Measurements from ENCODE around the gene SYNJ2. TPM values are rescaled to one million over a fixed set of nuclear protein-coding genes. Genes with fewer than 3 reads are reported as not detected.

SYNJ2 gene
- total RNA-seq, 2 experiments from 2014 or later, result 34.6 to 38.0 TPM

- Histone ChIP-seq H3K36me3 (ENCODE audit: insufficient read depth, low read length) (peaks cover 2% of the 10 kb centered on the region), H3K4me3 (ENCODE audit: low read length) (peak overlapping the region; percentile 5), H3K4me1 (ENCODE audit: insufficient read depth, low read length) (peaks cover 69% of the 10 kb centered on the region), H3K27me3 (ENCODE audit: control insufficient read depth in 1 of 2, insufficient read depth in 2 of 2, low read length in 2 of 2) (no peaks in the 10 kb centered on the region), H3K27ac (ENCODE audit: low read depth in 1 of 2, low read length in 2 of 2) (peak overlapping the region in 1 of 2 donors; percentile 14), H3K9me3 (ENCODE audit: control insufficient read depth in 1 of 2, insufficient read depth in 1 of 2, low read length in 2 of 2) (no peaks in the 10 kb centered on the region)
- ChIA-PET CTCF (interaction anchor here (1.0 to 5.2 kb wide), 2 partner anchors 42 to 229 kb away, joined by 3 to 34 read pairs; no protein-coding TSS in a partner anchor), POLR2A (interaction anchor here (0.8 to 3.4 kb wide), 5 partner anchors 9 to 74 kb away, joined by 3 to 35 read pairs (median 7); no protein-coding TSS in a partner anchor)
- TF ChIP-seq CTCF (IDR thresholded peaks at IDR 0.05), result no peak
- Mint-ChIP-seq H3K36me3 (ENCODE audit: low read depth) (peaks cover 11% of the 10 kb centered on the region), H3K4me3 (peak overlapping the region; percentile 87), H3K27ac (peak overlapping the region; percentile 74), H3K27me3 (no peaks in the 10 kb centered on the region), H3K4me1 (ENCODE audit: low read depth) (peaks cover 78% of the 10 kb centered on the region), H3K9me3 (no peaks in the 10 kb centered on the region)
- ATAC-seq (ENCODE audit: poor library complexity), result no peak
- intact Hi-C loops (cut with DNase I, micrococcal nuclease), result loop anchor here in 1 of 2 experiments (5.0 to 10.0 kb wide), 3 partner anchors 188 to 960 kb away; partner anchors contain the start of gene TMEM181
- DNase-seq, result peak in 4 of 14 experiments; percentile 29 to 41 (median 32)
These were observed 3.1 kb downstream of the SYNJ2 start for GRCh38 chr6:157984686-157985225.

- ATAC-seq (ENCODE audit: poor library complexity), result no peak
- peak overlapping the region; percentile 74 for H3K27ac Mint-ChIP-seq
- H3K4me3 Mint-ChIP-seq, result peak overlapping the region; percentile 87
- Histone ChIP-seq H3K4me1 (ENCODE audit: insufficient read depth, low read length) (peaks cover 73% of the 10 kb centered on the region), H3K4me3 (ENCODE audit: low read length) (no peak overlapping the region), H3K27me3 (ENCODE audit: control insufficient read depth in 1 of 2, insufficient read depth in 2 of 2, low read length in 2 of 2) (no peaks in the 10 kb centered on the region), H3K27ac (ENCODE audit: low read depth in 1 of 2, low read length in 2 of 2) (no peak overlapping the region), H3K36me3 (ENCODE audit: insufficient read depth, low read length) (peaks cover 2% of the 10 kb centered on the region), H3K9me3 (ENCODE audit: control insufficient read depth in 1 of 2, insufficient read depth in 1 of 2, low read length in 2 of 2) (no peaks in the 10 kb centered on the region)
- TF ChIP-seq CTCF (IDR thresholded peaks at IDR 0.05), result no peak
- ChIA-PET POLR2A (no interaction called here), CTCF (no interaction called here)
- intact Hi-C loops (cut with DNase I, micrococcal nuclease), result loop anchor here in 1 of 2 experiments (10.0 kb wide), 1 partner anchor 961 kb away; no protein-coding TSS in a partner anchor
- H3K36me3 Mint-ChIP-seq (ENCODE audit: low read depth), result peaks cover 11% of the 10 kb centered on the region
- H3K4me1 Mint-ChIP-seq (ENCODE audit: low read depth), result peaks cover 78% of the 10 kb centered on the region
- no peaks in the 10 kb centered on the region for H3K27me3 Mint-ChIP-seq
- no peaks in the 10 kb centered on the region for H3K9me3 Mint-ChIP-seq
- peak in 1 of 14 experiments; percentile 5 for DNase-seq
These were observed 3.9 kb downstream of the SYNJ2 start for GRCh38 chr6:157985378-157986155.

GRCh38 chr6:157987788-157988699 lies 6.4 kb downstream of the SYNJ2 start:
- TF ChIP-seq CTCF (IDR thresholded peaks at IDR 0.05), result no peak
- Histone ChIP-seq H3K27me3 (ENCODE audit: control insufficient read depth in 1 of 2, insufficient read depth in 2 of 2, low read length in 2 of 2) (no peaks in the 10 kb centered on the region), H3K9me3 (ENCODE audit: control insufficient read depth in 1 of 2, insufficient read depth in 1 of 2, low read length in 2 of 2) (no peaks in the 10 kb centered on the region), H3K4me1 (ENCODE audit: insufficient read depth, low read length) (peaks cover 62% of the 10 kb centered on the region), H3K36me3 (ENCODE audit: insufficient read depth, low read length) (peaks cover 2% of the 10 kb centered on the region), H3K27ac (ENCODE audit: low read depth in 1 of 2, low read length in 2 of 2) (no peak overlapping the region), H3K4me3 (ENCODE audit: low read length) (no peak overlapping the region)
- H3K4me1 Mint-ChIP-seq (ENCODE audit: low read depth), result peaks cover 87% of the 10 kb centered on the region
- no peaks in the 10 kb centered on the region for H3K9me3 Mint-ChIP-seq
- no peaks in the 10 kb centered on the region for H3K27me3 Mint-ChIP-seq
- ATAC-seq (ENCODE audit: poor library complexity), result no peak
- intact Hi-C loops (cut with DNase I, micrococcal nuclease), result loop anchor here in 1 of 2 experiments (10.0 kb wide), 1 partner anchor 963 kb away; no protein-coding TSS in a partner anchor
- ChIA-PET CTCF (interaction anchor here (1.9 kb wide), 1 partner anchor 38 kb away, joined by 7 read pairs; no protein-coding TSS in a partner anchor), POLR2A (no interaction called here)
- DNase-seq, result no peak
- no peak overlapping the region for H3K4me3 Mint-ChIP-seq
- no peaks in the 10 kb centered on the region for H3K36me3 Mint-ChIP-seq (ENCODE audit: low read depth)
- peak overlapping the region; percentile 87 for H3K27ac Mint-ChIP-seq

All from CD4-positive, alpha-beta T cell (primary cell).